ENCODE results near the gene ADPRM. TPM values are rescaled to one million over a fixed set of nuclear protein-coding genes. Genes with fewer than 3 reads are reported as not detected.

ADPRM gene
- total and polyA plus RNA-seq, 7 experiments from 2014 or later, result 16.4 to 120 (median 70.4) TPM

GRCh38 chr17:10755592-10756127 is 58.3 kb downstream of the ADPRM start:
- Histone ChIP-seq H3K4me3 (ENCODE audit: low read length) (no peak overlapping the region), H3K9me3 (ENCODE audit: control insufficient read depth in 2 of 3, low read length in 3 of 3) (no peaks in the 10 kb centered on the region), H3K36me3 (ENCODE audit: control insufficient read depth in 2 of 3, insufficient read depth in 3 of 3, low read length in 3 of 3) (no peaks in the 10 kb centered on the region), H3K27me3 (ENCODE audit: control insufficient read depth in 2 of 2, insufficient read depth in 2 of 2, low read length in 2 of 2) (no peaks in the 10 kb centered on the region), H3K4me1 (ENCODE audit: control insufficient read depth in 2 of 2, insufficient read depth in 2 of 2, low read length in 2 of 2) (no peaks in the 10 kb centered on the region), H3K27ac (ENCODE audit: low read depth, low read length) (no peak overlapping the region)
- Mint-ChIP-seq H3K27me3 (no peaks in the 10 kb centered on the region), H3K9me3 (no peaks in the 10 kb centered on the region), H3K4me3 (no peak overlapping the region), H3K4me1 (peaks cover 0 to 6% (median 0%) of the 10 kb centered on the region in 7 donors), H3K27ac (peak overlapping the region in 1 of 9 donors; percentile 42), H3K36me3 (no peaks in the 10 kb centered on the region)
- ChIA-PET CTCF (no interaction called here), POLR2A (no interaction called here)
- DNase-seq (no peak), ATAC-seq (no peak)
- intact Hi-C loops (cut with micrococcal nuclease), result no loop called here

GRCh38 chr17:10756185-10756584 is 58.8 kb downstream of the ADPRM start:
- Histone ChIP-seq H3K36me3 (ENCODE audit: control insufficient read depth in 2 of 3, insufficient read depth in 3 of 3, low read length in 3 of 3) (no peaks in the 10 kb centered on the region), H3K4me1 (ENCODE audit: control insufficient read depth in 2 of 2, insufficient read depth in 2 of 2, low read length in 2 of 2) (no peaks in the 10 kb centered on the region), H3K27ac (ENCODE audit: low read depth, low read length) (no peak overlapping the region), H3K9me3 (ENCODE audit: control insufficient read depth in 2 of 3, low read length in 3 of 3) (no peaks in the 10 kb centered on the region), H3K27me3 (ENCODE audit: control insufficient read depth in 2 of 2, insufficient read depth in 2 of 2, low read length in 2 of 2) (no peaks in the 10 kb centered on the region), H3K4me3 (ENCODE audit: low read length) (no peak overlapping the region)
- no peak for DNase-seq
- intact Hi-C loops (cut with micrococcal nuclease), result no loop called here
- ATAC-seq, result no peak
- H3K36me3 Mint-ChIP-seq, result no peaks in the 10 kb centered on the region
- H3K4me3 Mint-ChIP-seq, result no peak overlapping the region
- H3K4me1 Mint-ChIP-seq, result peaks cover 0 to 6% (median 0%) of the 10 kb centered on the region in 7 donors
- no peaks in the 10 kb centered on the region for H3K9me3 Mint-ChIP-seq
- ChIA-PET POLR2A (no interaction called here), CTCF (no interaction called here)
- no peaks in the 10 kb centered on the region for H3K27me3 Mint-ChIP-seq
- H3K27ac Mint-ChIP-seq, result peak overlapping the region in 2 of 9 donors; percentile 12 to 42

DNA sequence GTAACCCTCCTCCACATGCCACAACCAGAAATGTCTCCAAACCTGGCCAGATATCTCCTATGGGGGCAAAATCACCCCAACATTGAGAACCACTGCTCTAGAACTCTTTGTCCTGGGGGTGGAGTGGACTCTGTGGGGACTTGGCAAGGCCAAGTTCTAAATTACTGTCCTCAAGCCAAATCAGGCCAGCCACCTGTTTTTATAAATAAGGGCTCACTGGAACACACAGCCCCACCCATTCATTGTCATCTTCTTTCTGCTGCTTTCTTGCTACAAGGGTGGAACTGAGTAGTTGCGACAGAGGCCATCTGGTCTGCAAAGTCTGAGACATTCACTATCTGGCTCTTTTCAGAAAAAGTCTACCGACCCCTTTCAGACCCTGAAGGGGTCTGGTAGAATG is 59.2 kb downstream of the ADPRM start:
- H3K36me3 ChIP-seq (ENCODE audit: control insufficient read depth in 2 of 3, insufficient read depth in 3 of 3, low read length in 3 of 3), result no peaks in the 10 kb centered on the region
- DNase-seq, result no peak
- ChIA-PET CTCF (no interaction called here), POLR2A (no interaction called here)
- H3K27ac ChIP-seq (ENCODE audit: low read depth, low read length), result no peak overlapping the region
- H3K4me3 ChIP-seq (ENCODE audit: low read length), result no peak overlapping the region
- Mint-ChIP-seq H3K4me3 (no peak overlapping the region), H3K27me3 (no peaks in the 10 kb centered on the region), H3K27ac (peak overlapping the region in 2 of 9 donors; percentile 12 to 74), H3K9me3 (no peaks in the 10 kb centered on the region), H3K36me3 (no peaks in the 10 kb centered on the region), H3K4me1 (peaks cover 0 to 6% (median 0%) of the 10 kb centered on the region in 7 donors)
- intact Hi-C loops (cut with micrococcal nuclease), result no loop called here
- H3K4me1 ChIP-seq (ENCODE audit: control insufficient read depth in 2 of 2, insufficient read depth in 2 of 2, low read length in 2 of 2), result no peaks in the 10 kb centered on the region
- no peak for ATAC-seq
- no peaks in the 10 kb centered on the region for H3K27me3 ChIP-seq (ENCODE audit: control insufficient read depth in 2 of 2, insufficient read depth in 2 of 2, low read length in 2 of 2)
- no peaks in the 10 kb centered on the region for H3K9me3 ChIP-seq (ENCODE audit: control insufficient read depth in 2 of 3, low read length in 3 of 3)

DNA sequence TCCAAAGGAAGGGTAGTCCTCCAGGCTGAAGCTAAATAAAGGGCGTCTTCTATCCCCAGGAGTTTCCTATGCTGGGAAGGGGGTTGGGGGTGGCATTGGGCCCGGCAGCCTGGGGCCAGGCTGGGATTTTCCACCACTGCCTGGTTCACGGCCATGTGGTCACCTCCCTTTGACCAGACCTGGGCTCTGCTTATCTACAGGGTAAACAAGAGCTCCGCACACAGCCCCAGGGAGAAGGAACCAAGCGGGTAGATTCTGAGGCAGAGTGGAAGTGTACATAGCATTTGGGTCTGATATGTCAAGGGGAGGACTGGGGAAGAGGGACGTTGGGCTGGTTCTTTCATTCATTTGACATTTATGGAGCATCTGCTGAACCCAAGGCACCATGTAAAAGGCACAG is 59.7 kb downstream of the ADPRM start:
- no peaks in the 10 kb centered on the region for H3K36me3 Mint-ChIP-seq
- Histone ChIP-seq H3K36me3 (ENCODE audit: control insufficient read depth in 2 of 3, insufficient read depth in 3 of 3, low read length in 3 of 3) (no peaks in the 10 kb centered on the region), H3K4me3 (ENCODE audit: low read length) (no peak overlapping the region), H3K27me3 (ENCODE audit: control insufficient read depth in 2 of 2, insufficient read depth in 2 of 2, low read length in 2 of 2) (no peaks in the 10 kb centered on the region), H3K9me3 (ENCODE audit: control insufficient read depth in 2 of 3, low read length in 3 of 3) (no peaks in the 10 kb centered on the region), H3K27ac (ENCODE audit: low read depth, low read length) (no peak overlapping the region), H3K4me1 (ENCODE audit: control insufficient read depth in 2 of 2, insufficient read depth in 2 of 2, low read length in 2 of 2) (no peaks in the 10 kb centered on the region)
- H3K27ac Mint-ChIP-seq, result peak overlapping the region in 1 of 9 donors; percentile 74
- DNase-seq (no peak), ATAC-seq (no peak)
- intact Hi-C loops (cut with micrococcal nuclease), result no loop called here
- H3K9me3 Mint-ChIP-seq, result no peaks in the 10 kb centered on the region
- peaks cover 0 to 6% (median 0%) of the 10 kb centered on the region in 7 donors for H3K4me1 Mint-ChIP-seq
- ChIA-PET POLR2A (no interaction called here), CTCF (interaction anchor here (0.6 kb wide), 1 partner anchor 27 kb away, joined by 4 read pairs; no protein-coding TSS in a partner anchor)
- H3K27me3 Mint-ChIP-seq, result peaks cover 0 to 4% (median 0%) of the 10 kb centered on the region in 5 donors
- H3K4me3 Mint-ChIP-seq, result no peak overlapping the region

- no peaks in the 10 kb centered on the region for H3K27me3 ChIP-seq (ENCODE audit: control insufficient read depth in 2 of 2, insufficient read depth in 2 of 2, low read length in 2 of 2)
- peaks cover 0 to 6% (median 0%) of the 10 kb centered on the region in 7 donors for H3K4me1 Mint-ChIP-seq
- ATAC-seq, result no peak
- no peak overlapping the region for H3K27ac ChIP-seq (ENCODE audit: low read depth, low read length)
- no peaks in the 10 kb centered on the region for H3K4me1 ChIP-seq (ENCODE audit: control insufficient read depth in 2 of 2, insufficient read depth in 2 of 2, low read length in 2 of 2)
- no peak overlapping the region for H3K27ac Mint-ChIP-seq
- no peaks in the 10 kb centered on the region for H3K36me3 ChIP-seq (ENCODE audit: control insufficient read depth in 2 of 3, insufficient read depth in 3 of 3, low read length in 3 of 3)
- H3K9me3 Mint-ChIP-seq, result no peaks in the 10 kb centered on the region
- H3K4me3 ChIP-seq (ENCODE audit: low read length), result no peak overlapping the region
- ChIA-PET CTCF (interaction anchor here (0.6 kb wide), 1 partner anchor 27 kb away, joined by 4 read pairs; no protein-coding TSS in a partner anchor), POLR2A (no interaction called here)
- DNase-seq, result no peak
- no peak overlapping the region for H3K4me3 Mint-ChIP-seq
- intact Hi-C loops (cut with micrococcal nuclease), result no loop called here
- H3K27me3 Mint-ChIP-seq, result peaks cover 0 to 4% (median 0%) of the 10 kb centered on the region in 5 donors
- no peaks in the 10 kb centered on the region for H3K9me3 ChIP-seq (ENCODE audit: control insufficient read depth in 2 of 3, low read length in 3 of 3)
- no peaks in the 10 kb centered on the region for H3K36me3 Mint-ChIP-seq
These were observed 60.3 kb downstream of the ADPRM start for GRCh38 chr17:10757647-10758046.

DNA sequence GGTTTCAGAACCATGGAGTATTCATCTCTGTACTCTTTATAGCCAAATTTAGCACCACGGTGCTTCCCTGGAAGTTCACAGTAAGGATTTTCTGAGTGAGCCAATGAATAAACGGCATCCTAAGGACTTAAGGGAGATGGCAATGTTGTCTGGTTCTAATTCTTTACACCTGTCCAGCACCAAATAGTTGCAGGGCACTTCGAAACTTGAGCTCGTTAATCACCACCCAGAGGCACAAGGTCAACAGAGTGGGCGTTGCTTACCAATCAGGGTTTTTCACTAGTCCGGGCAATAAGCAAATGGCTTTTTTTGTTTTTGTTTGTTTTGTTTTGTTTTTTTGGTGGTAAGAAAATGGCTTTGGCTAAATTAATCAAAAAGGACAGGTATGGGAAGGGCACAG is 60.7 kb downstream of the ADPRM start:
- Mint-ChIP-seq H3K4me1 (peaks cover 0 to 6% (median 0%) of the 10 kb centered on the region in 7 donors), H3K27ac (no peak overlapping the region), H3K36me3 (no peaks in the 10 kb centered on the region), H3K4me3 (no peak overlapping the region), H3K27me3 (peaks cover 0 to 4% (median 0%) of the 10 kb centered on the region in 5 donors), H3K9me3 (no peaks in the 10 kb centered on the region)
- H3K27ac ChIP-seq (ENCODE audit: low read depth, low read length), result no peak overlapping the region
- H3K27me3 ChIP-seq (ENCODE audit: control insufficient read depth in 2 of 2, insufficient read depth in 2 of 2, low read length in 2 of 2), result no peaks in the 10 kb centered on the region
- CTCF ChIA-PET, result interaction anchor here (0.7 kb wide), 1 partner anchor 20 kb away, joined by 3 read pairs; no protein-coding TSS in a partner anchor
- H3K4me1 ChIP-seq (ENCODE audit: control insufficient read depth in 2 of 2, insufficient read depth in 2 of 2, low read length in 2 of 2), result no peaks in the 10 kb centered on the region
- intact Hi-C loops (cut with micrococcal nuclease), result no loop called here
- POLR2A ChIA-PET, result no interaction called here
- no peak overlapping the region for H3K4me3 ChIP-seq (ENCODE audit: low read length)
- DNase-seq (no peak), ATAC-seq (no peak)
- H3K36me3 ChIP-seq (ENCODE audit: control insufficient read depth in 2 of 3, insufficient read depth in 3 of 3, low read length in 3 of 3), result no peaks in the 10 kb centered on the region
- H3K9me3 ChIP-seq (ENCODE audit: control insufficient read depth in 2 of 3, low read length in 3 of 3), result no peaks in the 10 kb centered on the region

Data from naive thymus-derived CD4-positive, alpha-beta T cell (primary cell).